Ovary (tissue), 9 donors: Measurements from ENCODE around the gene BAIAP2L1. TPM values are rescaled to one million over a fixed set of nuclear protein-coding genes. Genes with fewer than 3 reads are reported as not detected.

Experiments
- DNase-seq, 5 donors: peaks; one replicate each; pipeline ENCODE4 v3.0.0-alpha.2; 2019 to 2020
- H3K27ac ChIP-seq, 2 donors: fragments of 200-600 bp; one replicate each; pipeline versions ENCODE4 v1.5.1 to v1.8.0; 2019 to 2022
- H3K27me3 ChIP-seq: fragments of 200-600 bp; one replicate; pipeline ENCODE4 v1.8.0; 2022
- H3K36me3 ChIP-seq: fragments of 200-600 bp; sonication (generic); one replicate; pipeline ENCODE4 v1.5.1; 2019
- H3K4me1 ChIP-seq: one replicate; pipeline ENCODE4 v1.8.1; 2013; ENCODE audit warnings: mild to moderate bottlenecking, moderate library complexity; ENCODE audit not compliant: insufficient read depth
- H3K4me3 ChIP-seq: fragments of 200-600 bp; sonication (generic); one replicate; pipeline ENCODE4 v1.5.1; 2017
- H3K9me3 ChIP-seq, 2 donors: fragments of 200-600 bp in 1 of 2; sonication (generic) in 1 of 2; one replicate each; pipeline versions ENCODE4 v1.5.1 to v1.8.1; 2013 to 2019; ENCODE audit warnings: mild to moderate bottlenecking in 1 of 2, moderate library complexity in 1 of 2
- CTCF ChIP-seq, 3 donors: fragments of 450-650 bp in 2 of 3; fragments of 200-600 bp in 1 of 3; IDR thresholded peaks; one replicate each; pipeline versions ENCODE4 v1.5.1 to v1.8.0; 2016 to 2022; ENCODE audit warnings: antibody characterized with exemption in 3 of 3, mild to moderate bottlenecking in 1 of 3
- EP300 ChIP-seq: sonication (generic); formaldehyde crosslinking; IDR thresholded peaks from one replicate; pipeline ENCODE4 v1.6.1; 2017; ENCODE audit warnings: antibody characterized with exemption
- POLR2A ChIP-seq: fragments of 450-650 bp; IDR thresholded peaks from one replicate; pipeline ENCODE4 v1.6.1; 2017; ENCODE audit warnings: antibody characterized with exemption, mild to moderate bottlenecking, moderate library complexity
- WGBS, 3 donors: extraction: QIAGEN DNeasy Blood & Tissue Kit in 1 of 3; methylation state at CpG; one replicate each; pipeline versions ENCODE4 v1.1.5 to v1.1.7; 2013 to 2017; 5-methylcytosine and 5-hydroxymethylcytosine counted together
- intact Hi-C, 4 donors: fragments of 100-400 bp; cut with DNase I; formaldehyde crosslinking; loops; one replicate each; pipeline versions ENCODE4 v1.11.0 to v1.15.1; 2022 to 2023
- polyA plus RNA-seq, 2 donors: library from polyadenylated mRNA; stranded (reverse); fragments of 200-250 nt in 1 of 2; fragments of 350-450 nt in 1 of 2; fragmentation: Illumina TruSeq in 1 of 2; extraction: RNeasy Lipid Tissue Mini Kit (QIAGEN cat#74804) in 1 of 2; gene quantifications; one replicate each; pipeline ENCODE4 v1.2.3, GENCODE V29; 2013 to 2014
- total RNA-seq, 7 donors: library from RNA; depleted of rRNA in 2 of 7; stranded (reverse); fragments of >200 nt in 2 of 7; fragmentation: NEBNext Ultra II Directional in 3 of 7; extraction: Animal tissue kit (Norgen Biotek cat#: 25700) in 3 of 7; gene quantifications; one replicate each; pipeline versions ENCODE4 v1.1.0 to v1.2.4, GENCODE V29; 2016 to 2023
- donor health status: DM: no; HTN: no; CAD: no; lungs with moderate emphysema.
- donor health status: DM: no; HTN: no; CAD: no.
- donor health status: Bipolar disorder and iron deficiency.
- donor health status: DM: yes; HTN: yes; CAD: no.
- donor health status: DM: no; HTN: no; CAD: no.
- donor health status: DM: yes; HTN: yes; CAD: no.

Gene BAIAP2L1
- total and polyA plus RNA-seq, 9 donors = 0.73 to 7.9 (median 1.9) TPM

GRCh38 chr7:98252425-98253054, 148.3 kb downstream of the BAIAP2L1 start:
- no peaks in the 10 kb centered on the region for H3K9me3 ChIP-seq
- TF ChIP-seq CTCF (IDR thresholded peaks at IDR 0.05) = no peak
- TF ChIP-seq EP300 = no peak
- no peak for TF ChIP-seq POLR2A
- H3K27ac ChIP-seq = no peak overlapping the region
- no peaks in the 10 kb centered on the region for H3K36me3 ChIP-seq
- peaks cover 10% of the 10 kb centered on the region for H3K4me1 ChIP-seq
- DNase-seq = no peak
- peak overlapping the region; percentile 85 for H3K4me3 ChIP-seq
- intact Hi-C loops = no loop called here
- 23 to 31% (median 26%) methylated on average over 29 to 32 of the region's 32 CpGs for WGBS, 3 donors
- no peaks in the 10 kb centered on the region for H3K27me3 ChIP-seq

- peak; percentile 89 to 96 (median 94) for DNase-seq
- TF ChIP-seq EP300 = no peak
- TF ChIP-seq POLR2A = peak; percentile 12
- 0 to 2% (median 1%) methylated on average over 20 to 69 of the region's 69 CpGs for WGBS, 3 donors
- H3K36me3 ChIP-seq = no peaks in the 10 kb centered on the region
- peak within 1 kb of the TSS; percentile 85 for H3K4me3 ChIP-seq
- H3K27me3 ChIP-seq = no peaks in the 10 kb centered on the region
- no peaks in the 10 kb centered on the region for H3K9me3 ChIP-seq
- no peak within 1 kb of the TSS for H3K27ac ChIP-seq
- intact Hi-C loops = no loop called here
- H3K4me1 ChIP-seq = peaks cover 10% of the 10 kb centered on the region
Observed at GRCh38 chr7:98251601-98252424, 149.1 kb downstream of the BAIAP2L1 start, which contains the start of gene TECPR1. Gene TECPR1 (minus strand): TSS chr7:98252232. CDS start chr7:98246146, 6,086 bp downstream.

GRCh38 chr7:98251231-98251600, 149.7 kb downstream of the BAIAP2L1 start:
- intact Hi-C loops = no loop called here
- WGBS, 3 donors = 39 to 42% (median 41%) methylated on average over 9 of the region's 9 CpGs
- H3K27me3 ChIP-seq = no peaks in the 10 kb centered on the region
- TF ChIP-seq CTCF (IDR thresholded peaks at IDR 0.05) (no peak), POLR2A (no peak), EP300 (no peak)
- DNase-seq = no peak
- no peaks in the 10 kb centered on the region for H3K36me3 ChIP-seq
- H3K4me1 ChIP-seq = peaks cover 10% of the 10 kb centered on the region
- no peak overlapping the region for H3K27ac ChIP-seq
- H3K9me3 ChIP-seq = no peaks in the 10 kb centered on the region
- H3K4me3 ChIP-seq = peak overlapping the region; percentile 85

- Histone ChIP-seq H3K27me3 (no peaks in the 10 kb centered on the region), H3K4me1 (peaks cover 10% of the 10 kb centered on the region), H3K4me3 (no peak overlapping the region), H3K9me3 (no peaks in the 10 kb centered on the region), H3K36me3 (no peaks in the 10 kb centered on the region), H3K27ac (no peak overlapping the region)
- DNase-seq = no peak
- TF ChIP-seq EP300 = no peak
- no peak for TF ChIP-seq POLR2A
- no peak for TF ChIP-seq CTCF (IDR thresholded peaks at IDR 0.05)
- WGBS, 3 donors = 76 to 84% (median 84%) methylated on average over 3 of the region's 3 CpGs
- intact Hi-C loops = no loop called here
Observed at GRCh38 chr7:98250789-98251188, 150.1 kb downstream of the BAIAP2L1 start.

- Histone ChIP-seq H3K9me3 (no peaks in the 10 kb centered on the region), H3K27ac (no peak overlapping the region), H3K27me3 (no peaks in the 10 kb centered on the region), H3K4me3 (no peak overlapping the region), H3K36me3 (no peaks in the 10 kb centered on the region), H3K4me1 (peaks cover 10% of the 10 kb centered on the region)
- WGBS, 3 donors = 70 to 83% (median 78%) methylated on average over 6 of the region's 6 CpGs
- intact Hi-C loops = no loop called here
- no peak for DNase-seq
- TF ChIP-seq CTCF (IDR thresholded peaks at IDR 0.05) = no peak
- TF ChIP-seq EP300 = no peak
- TF ChIP-seq POLR2A = no peak
Observed at GRCh38 chr7:98249106-98249505, 151.8 kb downstream of the BAIAP2L1 start.
